SK-N-SH treated with all-trans-retinoic acid at 6 μM for 48 hours (cell line): ENCODE results near the gene COPG2.

Source experiments
- ARNTL ChIP-seq: fragments of 450-650 bp; formaldehyde crosslinking; IDR thresholded peaks from 2 replicates; pipeline ENCODE4 v1.5.0; 2020; ENCODE audit warnings: low read depth, mild to moderate bottlenecking, moderate library complexity, borderline replicate concordance
- CSRNP3 ChIP-seq: fragments of 250-450 bp; sonication (Bioruptor Pico); IDR thresholded peaks from 2 replicates; pipeline ENCODE4 v1.5.1; 2021; ENCODE audit warnings: mild to moderate bottlenecking, moderate library complexity
- ISL1 ChIP-seq: fragments of 250-450 bp; sonication (Bioruptor Pico); IDR thresholded peaks from 2 replicates; pipeline ENCODE4 v2.1.2; 2022; ENCODE audit warnings: mild to moderate bottlenecking, moderate library complexity
- SNAI2 ChIP-seq: fragments of 250-450 bp; sonication (Bioruptor Pico); IDR thresholded peaks from 2 replicates; pipeline ENCODE4 v1.5.0; 2020; ENCODE audit warnings: mild to moderate bottlenecking, moderate library complexity
- TCF4 ChIP-seq: fragments of 250-450 bp; sonication (Bioruptor Pico); IDR thresholded peaks from 2 replicates; pipeline ENCODE4 v1.8.0; 2021; ENCODE audit warnings: mild to moderate bottlenecking, moderate library complexity, borderline replicate concordance
- TOX ChIP-seq: fragments of 250-450 bp; sonication (Bioruptor Pico); IDR thresholded peaks from 2 replicates; pipeline ENCODE4 v1.8.0; 2021; ENCODE audit warnings: mild to moderate bottlenecking, moderate library complexity, borderline replicate concordance
- ZC3H10 ChIP-seq: fragments of 250-450 bp; sonication (Bioruptor Pico); IDR thresholded peaks from 2 replicates; pipeline ENCODE4 v1.5.1; 2021; ENCODE audit warnings: mild to moderate bottlenecking, moderate library complexity
- ZFP30 ChIP-seq: fragments of 450-650 bp; formaldehyde crosslinking; IDR thresholded peaks from 2 replicates; pipeline ENCODE4 v1.5.0; 2022; ENCODE audit warnings: mild to moderate bottlenecking, moderate library complexity
- ZNF565 ChIP-seq: fragments of 450-650 bp; formaldehyde crosslinking; conservative IDR thresholded peaks from 2 replicates; pipeline ENCODE4 v1.5.0; 2020; ENCODE audit warnings: low read depth, mild to moderate bottlenecking, moderate library complexity
- TF ChIP-seq, protein P1 (sequence below): fragments of 250-450 bp; sonication (Bioruptor Pico); IDR thresholded peaks from 2 replicates; pipeline ENCODE4 v1.5.0; 2020; ENCODE audit warnings: mild to moderate bottlenecking, moderate library complexity
- TF ChIP-seq, protein P2 (sequence below): fragments of 250-450 bp; sonication (Bioruptor Pico); IDR thresholded peaks from 2 replicates; pipeline ENCODE4 v1.8.0; 2021; ENCODE audit warnings: low read depth, mild to moderate bottlenecking, moderate library complexity, borderline replicate concordance

DNA sequence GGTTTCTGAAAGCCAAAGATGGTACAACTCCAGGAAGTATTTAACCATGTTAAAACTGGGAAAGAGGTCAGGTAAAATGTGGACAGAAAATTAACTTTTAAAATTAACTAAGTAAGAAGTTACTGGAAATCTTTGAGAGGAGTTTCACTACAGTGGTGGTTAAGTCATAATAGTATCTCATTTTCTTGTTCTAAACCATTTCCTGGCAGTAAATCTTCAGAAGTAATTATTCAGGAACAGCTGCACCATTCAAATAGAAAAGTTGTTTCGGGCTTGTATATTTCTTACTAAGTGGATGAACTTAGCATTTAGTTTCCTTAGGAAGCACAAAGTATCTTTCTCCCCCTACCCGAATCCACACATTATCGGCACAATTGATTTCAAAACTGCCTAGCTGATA lies 27.1 kb downstream of the COPG2 start:
- TF ChIP-seq ISL1 (no peak), ZNF565 (CRISPR knock-in tag) (no peak), CSRNP3 (CRISPR knock-in tag) (no peak), ZFP30 (CRISPR knock-in tag) (no peak), ARNTL (no peak), TCF4 (CRISPR knock-in tag) (no peak), SNAI2 (CRISPR knock-in tag) (no peak), ZC3H10 (no peak), TOX (CRISPR knock-in tag) (no peak)
- TF ChIP-seq, protein P1, sequence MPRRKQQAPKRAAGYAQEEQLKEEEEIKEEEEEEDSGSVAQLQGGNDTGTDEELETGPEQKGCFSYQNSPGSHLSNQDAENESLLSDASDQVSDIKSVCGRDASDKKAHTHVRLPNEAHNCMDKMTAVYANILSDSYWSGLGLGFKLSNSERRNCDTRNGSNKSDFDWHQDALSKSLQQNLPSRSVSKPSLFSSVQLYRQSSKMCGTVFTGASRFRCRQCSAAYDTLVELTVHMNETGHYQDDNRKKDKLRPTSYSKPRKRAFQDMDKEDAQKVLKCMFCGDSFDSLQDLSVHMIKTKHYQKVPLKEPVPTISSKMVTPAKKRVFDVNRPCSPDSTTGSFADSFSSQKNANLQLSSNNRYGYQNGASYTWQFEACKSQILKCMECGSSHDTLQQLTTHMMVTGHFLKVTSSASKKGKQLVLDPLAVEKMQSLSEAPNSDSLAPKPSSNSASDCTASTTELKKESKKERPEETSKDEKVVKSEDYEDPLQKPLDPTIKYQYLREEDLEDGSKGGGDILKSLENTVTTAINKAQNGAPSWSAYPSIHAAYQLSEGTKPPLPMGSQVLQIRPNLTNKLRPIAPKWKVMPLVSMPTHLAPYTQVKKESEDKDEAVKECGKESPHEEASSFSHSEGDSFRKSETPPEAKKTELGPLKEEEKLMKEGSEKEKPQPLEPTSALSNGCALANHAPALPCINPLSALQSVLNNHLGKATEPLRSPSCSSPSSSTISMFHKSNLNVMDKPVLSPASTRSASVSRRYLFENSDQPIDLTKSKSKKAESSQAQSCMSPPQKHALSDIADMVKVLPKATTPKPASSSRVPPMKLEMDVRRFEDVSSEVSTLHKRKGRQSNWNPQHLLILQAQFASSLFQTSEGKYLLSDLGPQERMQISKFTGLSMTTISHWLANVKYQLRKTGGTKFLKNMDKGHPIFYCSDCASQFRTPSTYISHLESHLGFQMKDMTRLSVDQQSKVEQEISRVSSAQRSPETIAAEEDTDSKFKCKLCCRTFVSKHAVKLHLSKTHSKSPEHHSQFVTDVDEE (CRISPR knock-in tag) = no peak
- TF ChIP-seq, protein P2, sequence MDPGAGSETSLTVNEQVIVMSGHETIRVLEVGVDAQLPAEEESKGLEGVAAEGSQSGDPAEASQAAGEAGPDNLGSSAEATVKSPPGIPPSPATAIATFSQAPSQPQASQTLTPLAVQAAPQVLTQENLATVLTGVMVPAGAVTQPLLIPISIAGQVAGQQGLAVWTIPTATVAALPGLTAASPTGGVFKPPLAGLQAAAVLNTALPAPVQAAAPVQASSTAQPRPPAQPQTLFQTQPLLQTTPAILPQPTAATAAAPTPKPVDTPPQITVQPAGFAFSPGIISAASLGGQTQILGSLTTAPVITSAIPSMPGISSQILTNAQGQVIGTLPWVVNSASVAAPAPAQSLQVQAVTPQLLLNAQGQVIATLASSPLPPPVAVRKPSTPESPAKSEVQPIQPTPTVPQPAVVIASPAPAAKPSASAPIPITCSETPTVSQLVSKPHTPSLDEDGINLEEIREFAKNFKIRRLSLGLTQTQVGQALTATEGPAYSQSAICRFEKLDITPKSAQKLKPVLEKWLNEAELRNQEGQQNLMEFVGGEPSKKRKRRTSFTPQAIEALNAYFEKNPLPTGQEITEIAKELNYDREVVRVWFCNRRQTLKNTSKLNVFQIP = no peak
